Renal pelvis (tissue), 4 donors: ENCODE measurements around the gene TGFBI. TPM values are rescaled to one million over a fixed set of nuclear protein-coding genes. Genes with fewer than 3 reads are reported as not detected.
"Not testable (repeated sequence)": the region's sequence is repeated elsewhere in the genome, so short reads cannot be mapped to it uniquely, and the experiment has no call there.

Experiments
- DNase-seq: peaks from one replicate; pipeline ENCODE4 v3.0.0-alpha.2; 2013
- polyA plus RNA-seq, 3 donors: library from polyadenylated mRNA; unstranded; fragments of 120-200 nt; gene quantifications; one replicate each; pipeline ENCODE4 v1.2.1, GENCODE V29; 2013; ENCODE audit not compliant: insufficient read length in 3 of 3

Gene TGFBI
- polyA plus RNA-seq, 3 donors = 182 to 248 (median 201) TPM

DNA sequence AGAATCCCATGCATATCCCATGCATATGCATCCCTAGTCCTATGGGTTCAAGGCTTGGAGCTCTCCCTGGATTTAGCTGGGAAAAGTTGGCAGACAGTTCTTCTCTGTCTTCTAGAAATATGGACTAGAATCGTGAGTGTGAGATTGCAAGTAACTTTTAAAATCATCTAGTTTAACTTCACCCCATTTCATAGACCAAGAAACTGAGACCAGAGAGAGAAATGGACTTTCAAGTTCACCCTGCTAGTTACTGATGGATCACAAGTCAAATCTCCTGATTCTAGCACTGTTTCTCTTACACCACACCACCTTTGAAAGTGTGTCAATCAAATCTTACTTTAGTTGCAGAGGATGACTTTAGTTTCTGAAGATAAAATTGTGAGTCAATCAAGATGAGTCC is 13.4 kb downstream of the TGFBI start:
- DNase-seq = no peak

DNA sequence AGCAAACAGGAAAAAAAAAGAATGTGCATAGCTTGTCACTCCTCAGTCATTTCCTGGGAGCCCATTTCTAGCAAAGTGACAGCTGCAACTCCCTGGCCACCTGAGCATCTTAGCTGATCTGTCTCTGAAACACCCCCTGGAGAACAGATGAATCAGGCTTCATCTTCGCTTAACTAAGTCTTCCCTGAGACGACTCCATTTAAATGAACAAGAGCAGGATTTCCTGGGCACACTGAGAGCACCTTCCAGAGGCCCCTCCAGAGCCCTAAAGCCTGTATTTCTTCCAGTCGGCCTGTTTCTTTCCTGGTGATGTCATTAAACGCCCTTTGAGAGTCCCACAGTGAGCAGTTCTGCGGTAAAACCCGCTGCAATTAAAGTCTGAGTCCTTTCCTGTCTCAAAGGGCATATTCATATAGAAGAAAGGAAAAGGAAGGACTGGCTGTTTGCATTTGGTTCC is 13.9 kb downstream of the TGFBI start:
- no peak for DNase-seq

DNA sequence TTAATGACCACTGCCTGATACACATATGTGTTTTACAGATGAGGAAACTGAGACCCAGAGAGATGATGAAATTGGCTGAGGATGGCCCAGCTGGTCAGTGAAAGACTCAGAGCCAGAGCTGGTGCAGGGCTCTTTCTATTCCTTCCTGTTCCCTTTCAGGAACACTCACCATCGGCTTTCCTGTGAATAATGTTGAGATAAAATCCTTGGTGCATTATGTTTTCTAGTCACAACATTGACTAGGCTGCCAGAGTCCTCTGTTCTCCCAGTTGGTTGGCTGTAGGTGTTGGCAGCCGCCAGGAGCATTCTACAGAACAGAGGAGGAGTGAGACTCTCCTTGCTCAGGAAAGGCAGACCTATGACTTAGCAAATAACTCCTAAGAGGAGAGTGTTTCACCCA is 14.8 kb downstream of the TGFBI start:
- no peak for DNase-seq

DNA sequence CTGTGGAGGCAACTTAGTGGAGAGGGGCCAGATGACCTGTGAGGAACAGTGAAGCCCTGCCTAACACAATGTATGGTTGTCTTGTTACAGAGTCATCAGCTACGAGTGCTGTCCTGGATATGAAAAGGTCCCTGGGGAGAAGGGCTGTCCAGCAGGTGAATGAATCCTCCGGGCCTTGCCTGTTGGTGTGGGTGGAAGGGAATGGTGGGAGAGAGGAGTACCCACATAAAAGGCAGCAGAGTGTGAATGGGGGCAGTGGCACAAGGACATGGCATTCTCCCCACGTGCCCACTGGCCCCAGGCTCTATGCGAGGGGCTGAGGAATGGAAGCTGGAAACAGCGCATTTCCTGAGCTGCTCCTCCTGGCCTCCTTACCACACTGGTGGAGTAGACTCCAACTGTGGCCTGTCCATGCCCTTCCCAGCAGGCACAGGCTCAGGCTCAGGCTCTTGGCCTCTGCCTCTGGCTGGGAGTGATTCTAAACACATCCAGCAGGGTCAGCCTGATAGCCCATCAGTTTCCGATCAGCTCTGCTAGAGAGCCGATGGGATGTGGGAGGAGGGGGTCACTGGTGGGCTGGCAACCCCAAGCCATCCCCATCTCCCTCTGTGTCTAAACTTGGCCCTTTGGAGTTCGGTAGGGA is 15.3 kb downstream of the TGFBI start:
- no peak for DNase-seq

DNA sequence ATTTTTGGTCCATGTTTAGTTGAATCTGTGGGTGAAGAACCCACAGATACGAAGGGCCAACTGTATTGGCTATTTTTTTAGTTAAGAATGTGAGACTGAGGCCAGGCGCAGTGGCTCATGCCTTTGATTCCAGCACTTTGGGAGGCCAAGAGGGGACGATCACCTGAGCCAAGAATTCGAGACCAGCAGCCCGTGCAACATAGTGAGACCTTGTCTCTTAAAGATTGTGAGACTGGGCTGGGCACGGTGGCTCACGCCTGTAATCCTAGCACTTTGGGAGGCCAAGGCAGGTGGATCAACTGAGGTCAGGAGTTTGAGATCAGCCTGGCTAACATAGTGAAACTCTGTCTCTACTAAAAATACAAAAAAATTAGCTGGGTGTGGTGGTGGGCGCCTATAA is 16.2 kb downstream of the TGFBI start:
- DNase-seq = not testable (repeated sequence)

DNA sequence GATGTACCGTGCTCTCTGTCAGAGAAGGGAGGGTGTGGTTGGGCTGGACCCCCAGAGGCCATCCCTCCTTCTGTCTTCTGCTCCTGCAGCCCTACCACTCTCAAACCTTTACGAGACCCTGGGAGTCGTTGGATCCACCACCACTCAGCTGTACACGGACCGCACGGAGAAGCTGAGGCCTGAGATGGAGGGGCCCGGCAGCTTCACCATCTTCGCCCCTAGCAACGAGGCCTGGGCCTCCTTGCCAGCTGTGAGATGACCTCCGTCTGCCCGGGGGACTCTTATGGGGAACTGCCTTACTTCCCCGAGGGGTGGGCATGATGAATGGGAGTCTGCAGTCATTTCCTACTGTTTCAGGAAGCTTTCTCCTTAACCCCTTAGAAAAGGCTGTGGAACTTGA is 17.5 kb downstream of the TGFBI start:
- no peak for DNase-seq

DNA sequence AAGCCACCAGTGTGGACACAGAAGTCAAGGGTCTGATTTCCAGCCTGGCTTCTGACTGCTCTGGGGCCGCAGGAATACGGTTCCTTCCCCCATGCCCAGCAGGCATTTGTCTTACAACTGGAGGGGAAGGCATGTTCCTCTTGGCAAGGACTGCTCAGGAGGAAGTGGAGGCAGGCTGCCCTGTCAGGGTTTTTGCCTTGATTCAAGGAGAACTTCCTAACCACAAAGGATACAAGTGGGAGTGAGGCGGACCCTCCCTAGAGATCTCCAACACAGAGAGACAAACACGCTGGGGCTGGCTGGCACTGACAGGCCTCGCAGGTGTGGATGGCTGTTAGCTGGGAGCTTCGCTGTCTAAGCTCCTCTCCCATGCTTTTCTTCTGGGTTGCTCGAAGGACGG is 19.1 kb downstream of the TGFBI start:
- DNase-seq = no peak

DNA sequence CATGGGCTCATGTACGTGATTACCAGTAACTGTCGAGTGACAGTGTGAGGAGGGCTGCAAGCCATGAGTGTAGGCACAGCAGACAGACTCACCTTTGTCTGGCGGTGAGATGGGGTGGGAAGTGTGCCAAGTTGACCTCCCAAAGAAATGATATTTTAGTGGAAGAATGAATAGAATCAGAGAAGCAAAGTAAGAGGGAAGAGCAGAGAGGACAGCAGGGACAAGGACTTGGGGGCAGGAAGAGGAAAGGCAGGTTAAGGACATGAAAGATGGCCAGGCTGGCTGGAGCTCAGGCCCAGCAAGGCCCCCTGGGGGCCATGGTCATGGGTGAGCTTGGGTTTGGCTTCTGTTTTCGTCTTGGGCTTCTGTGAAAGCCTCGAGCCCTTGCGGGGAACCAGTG is 20.2 kb downstream of the TGFBI start:
- no peak for DNase-seq

DNA sequence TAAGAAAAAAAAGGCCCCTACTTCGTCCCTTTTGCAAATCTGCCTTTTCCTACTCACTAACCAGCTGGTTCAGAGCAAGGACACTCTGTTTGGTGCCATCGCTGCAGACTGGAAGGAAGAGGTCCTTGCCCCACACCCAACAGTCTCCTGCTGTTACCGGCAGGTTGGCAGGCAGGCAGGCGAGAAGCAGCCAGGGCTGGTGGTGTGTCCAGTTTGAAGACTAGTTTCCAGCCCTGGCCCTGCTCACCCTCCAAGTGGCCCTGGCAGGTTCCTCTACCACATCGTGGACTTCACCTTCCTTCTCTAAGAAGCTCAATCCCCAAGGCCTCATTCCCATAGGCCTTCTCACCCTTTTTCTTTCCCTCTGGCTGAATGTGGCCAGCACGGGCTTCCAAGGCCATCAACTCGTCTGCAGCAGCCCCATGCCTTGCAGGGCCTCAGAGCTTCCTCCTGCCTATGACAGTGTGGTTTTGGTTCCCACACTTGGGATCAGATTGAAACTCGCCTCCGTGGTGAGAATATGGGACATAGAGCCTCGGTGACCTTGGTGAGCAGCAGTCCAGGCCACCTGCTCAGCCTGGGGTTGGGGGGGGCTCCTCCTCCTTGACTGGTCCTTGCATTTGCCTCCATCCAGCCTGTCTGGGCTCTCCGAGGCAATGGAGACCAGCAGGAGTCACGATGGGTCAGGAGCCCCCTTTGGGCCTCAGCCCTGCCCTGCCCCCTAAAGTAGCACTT is 22.9 kb downstream of the TGFBI start:
- no peak for DNase-seq

DNA sequence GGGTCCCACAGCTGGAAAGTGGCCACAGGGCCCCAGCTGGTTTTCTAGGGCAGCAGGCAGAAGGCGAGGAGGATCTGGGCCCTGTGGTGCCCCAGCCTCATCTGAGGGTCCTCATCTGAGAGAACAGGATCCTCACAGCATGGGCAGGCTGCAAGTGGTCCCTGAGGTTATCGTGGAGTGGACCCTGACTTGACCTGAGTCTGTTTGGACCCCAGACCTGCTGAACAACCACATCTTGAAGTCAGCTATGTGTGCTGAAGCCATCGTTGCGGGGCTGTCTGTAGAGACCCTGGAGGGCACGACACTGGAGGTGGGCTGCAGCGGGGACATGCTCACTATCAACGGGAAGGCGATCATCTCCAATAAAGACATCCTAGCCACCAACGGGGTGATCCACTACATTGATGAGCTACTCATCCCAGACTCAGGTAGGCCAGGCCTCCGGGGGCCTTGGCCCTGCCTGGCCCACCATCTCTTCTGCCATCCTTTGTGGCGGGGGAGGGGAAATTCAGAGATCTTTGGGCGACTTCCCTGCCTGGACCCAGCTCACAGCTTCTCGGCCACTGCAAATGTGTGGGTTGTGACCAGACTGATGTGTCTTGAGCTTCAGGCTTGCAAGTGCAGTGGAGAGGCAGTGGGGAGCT is 24.0 kb downstream of the TGFBI start:
- no peak for DNase-seq

DNA sequence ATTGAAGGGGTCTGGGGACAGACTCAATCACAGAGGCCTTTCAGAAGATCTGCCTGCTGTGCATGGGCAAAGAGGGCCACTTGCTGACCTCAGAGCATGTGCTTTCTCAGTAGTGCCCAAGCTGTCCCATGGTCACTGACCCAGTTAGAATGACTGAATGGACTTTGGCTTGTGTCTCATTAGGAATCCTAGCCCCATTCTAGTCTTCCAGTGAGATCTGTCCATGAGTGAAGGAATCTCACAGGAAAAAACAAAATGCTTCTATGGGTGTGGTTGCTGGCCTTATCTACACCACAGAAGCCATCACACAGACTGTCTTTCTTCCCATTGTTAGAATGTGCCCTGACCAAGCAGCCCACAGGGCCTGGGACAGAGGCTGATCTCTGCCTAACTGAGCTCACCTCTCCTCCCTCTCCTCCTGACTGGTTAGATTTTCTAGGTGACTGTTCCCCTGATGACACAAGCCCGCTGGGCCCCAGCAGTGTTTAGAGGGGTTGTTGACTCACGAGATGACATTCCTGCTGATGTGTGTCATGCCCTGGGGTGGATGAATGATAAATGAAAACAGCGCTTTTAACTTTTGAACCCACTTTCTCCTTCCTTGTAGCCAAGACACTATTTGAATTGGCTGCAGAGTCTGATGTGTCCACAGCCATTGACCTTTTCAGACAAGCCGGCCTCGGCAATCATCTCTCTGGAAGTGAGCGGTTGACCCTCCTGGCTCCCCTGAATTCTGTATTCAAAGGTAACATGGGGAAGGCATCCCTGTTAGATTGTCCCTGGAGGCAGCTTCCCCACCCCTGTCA is 24.8 kb downstream of the TGFBI start:
- DNase-seq = peak; percentile 23

DNA sequence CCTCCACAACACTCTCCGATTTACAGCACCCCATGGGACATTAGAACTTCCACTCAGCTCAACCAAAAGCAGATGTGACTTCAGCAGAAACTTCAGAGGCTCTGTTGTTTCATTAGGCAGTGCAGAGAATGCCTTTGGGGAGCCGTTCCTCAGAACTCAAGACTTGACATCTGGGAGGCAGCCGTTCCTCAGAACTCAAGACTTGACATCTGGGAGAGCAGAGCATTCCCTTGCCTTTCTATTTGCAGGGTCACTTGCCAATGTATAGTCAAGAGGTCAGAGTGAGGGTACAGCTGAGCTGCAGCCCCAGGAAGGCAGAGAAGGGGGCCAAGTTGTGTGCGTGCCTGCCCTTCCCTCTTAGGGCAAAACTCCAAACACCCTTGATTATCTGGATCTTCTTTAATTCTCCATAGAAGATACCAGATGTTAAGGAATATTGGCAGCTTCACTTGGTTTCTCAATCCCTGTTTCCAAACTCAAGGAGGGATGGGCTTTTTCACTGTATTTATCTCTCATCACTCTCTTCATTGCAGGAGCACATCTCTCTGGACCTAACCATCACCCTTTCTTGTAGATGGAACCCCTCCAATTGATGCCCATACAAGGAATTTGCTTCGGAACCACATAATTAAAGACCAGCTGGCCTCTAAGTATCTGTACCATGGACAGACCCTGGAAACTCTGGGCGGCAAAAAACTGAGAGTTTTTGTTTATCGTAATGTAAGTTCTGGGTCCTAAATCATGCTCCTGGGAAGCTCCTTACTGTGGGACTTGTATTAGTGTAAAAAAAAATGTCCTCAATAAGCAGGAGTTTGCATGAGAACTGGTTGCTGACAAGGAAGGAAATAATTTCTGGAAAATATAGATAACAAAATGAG is 25.6 kb downstream of the TGFBI start:
- DNase-seq = no peak

DNA sequence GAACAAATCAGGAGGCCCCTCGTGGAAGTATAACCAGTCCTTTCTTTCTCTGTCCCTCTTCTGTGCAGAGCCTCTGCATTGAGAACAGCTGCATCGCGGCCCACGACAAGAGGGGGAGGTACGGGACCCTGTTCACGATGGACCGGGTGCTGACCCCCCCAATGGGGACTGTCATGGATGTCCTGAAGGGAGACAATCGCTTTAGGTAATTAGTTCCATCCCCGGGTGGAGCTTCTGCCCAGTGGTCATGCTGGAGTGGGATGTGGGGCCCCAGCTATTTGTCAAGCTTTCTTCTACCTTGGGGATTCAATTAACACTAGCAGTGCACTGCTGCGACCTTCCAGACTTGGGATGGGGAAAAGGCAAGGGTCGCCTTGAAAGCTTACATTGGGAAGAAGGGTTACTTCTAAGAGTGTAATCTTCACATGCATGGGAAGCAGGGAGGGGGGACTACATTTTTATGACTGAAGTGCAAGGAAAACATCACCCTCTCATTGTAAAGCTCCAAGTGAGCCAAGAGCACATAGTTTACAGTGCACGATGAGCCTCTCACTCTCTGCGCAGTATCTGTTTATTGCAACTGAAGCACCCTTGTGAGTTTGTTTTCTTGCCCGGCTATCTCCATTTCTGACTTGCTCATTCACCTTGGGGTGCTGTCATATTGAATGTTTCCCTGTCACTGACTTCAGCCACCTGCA is 27.0 kb downstream of the TGFBI start:
- DNase-seq = no peak

DNA sequence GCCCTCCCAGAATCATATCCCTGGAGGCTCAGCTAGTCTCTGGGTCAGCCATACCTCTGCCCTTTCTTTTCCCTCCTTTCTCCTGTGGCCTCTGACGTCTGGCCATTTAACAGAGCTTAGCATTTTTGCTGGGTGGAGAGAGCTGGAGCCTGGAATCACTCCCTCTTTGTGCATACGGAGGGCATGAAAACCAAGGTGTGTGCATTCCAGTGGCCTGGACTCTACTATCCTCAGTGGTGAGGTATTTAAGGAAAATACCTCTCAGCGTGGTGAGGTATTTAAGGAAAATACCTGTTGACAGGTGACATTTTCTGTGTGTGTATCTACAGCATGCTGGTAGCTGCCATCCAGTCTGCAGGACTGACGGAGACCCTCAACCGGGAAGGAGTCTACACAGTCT is 27.5 kb downstream of the TGFBI start:
- DNase-seq = no peak

DNA sequence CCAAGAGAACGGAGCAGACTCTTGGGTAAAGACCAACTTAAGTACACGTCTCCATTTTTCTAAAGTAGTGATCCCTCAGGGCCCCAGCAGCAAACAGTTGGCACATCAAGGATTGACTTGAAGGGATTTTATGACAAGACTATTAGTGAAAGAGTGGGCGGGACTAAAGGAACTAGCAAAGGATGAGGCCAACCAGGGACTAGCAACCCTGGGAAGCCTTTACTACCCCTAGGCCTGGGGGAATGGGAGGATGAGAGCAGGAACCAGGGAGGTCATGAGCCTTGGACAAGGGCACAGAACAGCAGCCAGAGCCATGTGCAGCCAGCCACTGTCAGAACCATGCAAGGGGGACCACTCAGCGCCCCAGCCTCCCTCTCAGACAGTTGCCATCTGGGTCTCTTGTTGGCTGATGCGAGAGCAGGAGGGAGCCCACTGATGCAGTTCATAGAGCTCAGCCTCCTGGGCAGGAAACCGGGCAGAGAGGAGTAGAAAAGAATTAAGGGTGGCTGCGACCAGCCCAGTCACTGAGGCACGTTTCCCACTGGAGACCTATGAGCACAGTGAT is 28.1 kb downstream of the TGFBI start:
- no peak for DNase-seq

DNA sequence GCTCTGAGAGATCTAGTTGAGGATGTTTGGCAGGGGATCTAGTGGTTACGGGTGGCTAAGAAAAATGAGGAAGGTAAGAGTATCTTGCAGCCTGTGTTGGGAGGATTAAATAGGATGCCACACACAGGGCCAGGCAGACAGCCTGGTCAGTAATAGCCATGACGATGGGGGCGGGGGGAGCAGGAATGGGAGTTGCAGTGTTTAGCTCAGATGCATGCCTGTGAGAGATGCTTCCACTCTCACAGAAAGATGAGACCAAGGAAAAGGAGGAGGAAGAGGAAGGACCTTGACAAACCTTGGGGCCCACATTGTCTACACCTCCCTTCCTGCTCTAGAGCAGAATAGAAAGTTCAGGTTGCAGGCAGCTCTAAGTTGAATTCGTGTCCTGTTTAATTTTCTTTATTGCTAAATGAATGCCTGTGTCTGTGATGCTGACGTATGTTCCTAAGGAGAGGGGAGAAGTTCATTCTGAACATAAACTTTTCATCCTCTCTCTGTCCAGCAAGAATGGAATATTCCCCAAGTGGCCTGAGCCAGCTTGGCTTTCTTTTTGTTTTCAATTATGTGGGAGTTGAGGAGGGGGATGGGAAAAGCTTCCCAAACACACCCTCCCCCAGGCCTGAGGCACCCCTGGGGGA is 28.7 kb downstream of the TGFBI start:
- DNase-seq = no peak

DNA sequence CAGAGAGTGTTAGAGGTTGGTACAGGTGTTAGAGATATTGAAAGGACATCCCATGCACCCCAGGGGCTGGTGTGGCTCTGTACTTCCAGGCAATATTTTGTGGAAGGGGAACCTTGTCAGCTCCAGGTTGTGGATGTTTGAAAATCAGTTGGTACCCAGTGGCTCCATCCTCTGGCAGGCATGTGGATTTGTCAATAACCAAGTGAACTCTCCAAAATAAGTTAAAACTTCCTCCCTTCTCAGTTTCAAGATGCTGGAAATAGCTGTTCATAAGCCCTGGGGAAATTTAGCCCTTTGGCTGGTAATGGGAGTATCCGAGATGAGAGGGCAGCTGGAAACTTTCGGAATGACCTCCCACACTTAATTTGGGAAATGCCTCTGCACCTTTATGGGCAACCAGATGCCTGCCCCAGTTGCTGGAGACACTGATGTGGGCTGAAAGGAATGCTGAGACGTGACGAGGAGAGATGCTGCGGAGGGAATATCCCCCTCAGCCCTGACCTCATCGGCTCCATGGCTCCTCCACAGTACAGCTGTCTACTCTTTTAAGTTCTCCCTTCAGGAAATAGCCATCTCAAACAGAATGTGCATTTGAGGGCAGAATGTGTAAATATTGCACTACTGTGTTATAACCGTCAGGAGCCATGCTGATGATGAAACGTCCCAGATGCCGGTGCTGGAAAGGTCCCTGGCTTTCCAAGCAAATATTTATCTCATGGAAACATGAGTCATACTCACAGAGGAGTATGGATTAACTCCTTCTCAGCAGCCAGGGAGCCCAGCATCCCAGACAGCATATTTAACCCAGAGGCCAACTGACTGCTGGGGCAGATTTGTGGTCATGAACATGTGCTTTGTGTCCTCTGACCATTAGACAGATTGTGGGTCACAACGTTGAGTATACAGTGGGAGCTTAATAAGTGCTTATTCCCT is 29.5 kb downstream of the TGFBI start:
- peak; percentile 78 for DNase-seq

DNA sequence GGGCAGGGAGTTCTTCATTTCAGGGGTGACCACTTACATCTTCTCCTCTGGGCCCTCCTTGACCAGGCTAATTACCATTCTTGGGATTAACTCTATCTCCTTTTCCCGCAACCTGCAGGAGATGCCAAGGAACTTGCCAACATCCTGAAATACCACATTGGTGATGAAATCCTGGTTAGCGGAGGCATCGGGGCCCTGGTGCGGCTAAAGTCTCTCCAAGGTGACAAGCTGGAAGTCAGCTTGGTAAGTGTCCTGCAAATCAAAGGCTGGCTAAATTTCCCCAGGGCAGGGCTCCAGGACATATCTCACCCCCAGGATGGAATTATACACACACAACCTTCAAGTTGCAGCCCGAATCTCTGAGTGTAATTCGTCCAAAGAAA is 30.2 kb downstream of the TGFBI start:
- DNase-seq = no peak

DNA sequence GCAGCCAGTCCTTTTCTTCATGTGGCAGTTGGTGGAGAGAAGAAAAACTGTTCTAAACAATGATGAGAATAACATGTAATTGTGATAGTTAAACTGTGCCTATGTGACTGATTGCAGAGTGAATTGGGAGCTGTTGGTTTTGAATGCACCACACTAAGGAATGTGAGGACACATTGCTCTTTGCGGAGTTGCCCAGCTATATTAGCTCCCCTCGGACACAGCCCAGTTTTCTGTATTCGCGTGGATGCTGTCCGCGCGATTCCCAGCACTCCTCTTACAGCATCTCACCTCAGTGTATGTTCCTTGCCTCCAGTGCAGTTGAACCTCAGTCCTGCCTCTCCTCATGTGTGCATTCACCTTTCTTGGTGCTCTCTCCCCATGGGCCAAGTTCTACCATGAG is 32.2 kb downstream of the TGFBI start:
- DNase-seq = no peak
